Endometrial microvascular endothelial cells (primary cell): ENCODE results near the gene DDX55. TPM values are rescaled to one million over a fixed set of nuclear protein-coding genes. Genes with fewer than 3 reads are reported as not detected.

ENCODE experiments used
- in situ Hi-C: cut with HindIII; loops from 2 replicates; pipeline ENCODE4 v1.10.0; 2017; ENCODE audit warnings: low sequenced_read_pairs, low pct_unique_long_range_greater_than_20kb; ENCODE audit errors: inconsistent ontology term
- total RNA-seq: library from RNA; depleted of rRNA; stranded (reverse); fragments of >200 nt; gene quantifications from one replicate; pipeline ENCODE4 v1.2.3, GENCODE V29; 2015; ENCODE audit errors: inconsistent ontology term

The DDX55 gene
- total RNA-seq, 1 donor from 2014 or later = 15.2 TPM

GRCh38 chr12:123667771-123668170, 65.9 kb downstream of the DDX55 start:
- in situ Hi-C loops = no loop called here

Other genes starting within 250 kb of the DDX55 start
- gene SBNO1, start 237.3 kb upstream of the DDX55 start, total RNA-seq = 22.2 TPM
- gene KMT5A, start 218.0 kb upstream of the DDX55 start, total RNA-seq = 36.3 TPM
- gene RILPL2, start 165.4 kb upstream of the DDX55 start, total RNA-seq = 3.4 TPM
- gene SNRNP35, start 144.0 kb upstream of the DDX55 start, total RNA-seq = 10.2 TPM
- 7.6 TPM for gene RILPL1, start 68.4 kb upstream of the DDX55 start, total RNA-seq
- gene TMED2, start 17.5 kb upstream of the DDX55 start, total RNA-seq = 194 TPM
- 67.7 TPM for gene EIF2B1, start 31.6 kb downstream of the DDX55 start, total RNA-seq
- 35.0 TPM for gene GTF2H3, start 31.7 kb downstream of the DDX55 start, total RNA-seq
- gene TCTN2, start 69.0 kb downstream of the DDX55 start, total RNA-seq = 4.1 TPM
- gene ATP6V0A2, start 110.3 kb downstream of the DDX55 start, total RNA-seq = 12.2 TPM
- gene DNAH10, start 160.2 kb downstream of the DDX55 start, total RNA-seq = 0.09 TPM